Measurements from ENCODE around the gene SLC9A9.

Gene SLC9A9

DNA sequence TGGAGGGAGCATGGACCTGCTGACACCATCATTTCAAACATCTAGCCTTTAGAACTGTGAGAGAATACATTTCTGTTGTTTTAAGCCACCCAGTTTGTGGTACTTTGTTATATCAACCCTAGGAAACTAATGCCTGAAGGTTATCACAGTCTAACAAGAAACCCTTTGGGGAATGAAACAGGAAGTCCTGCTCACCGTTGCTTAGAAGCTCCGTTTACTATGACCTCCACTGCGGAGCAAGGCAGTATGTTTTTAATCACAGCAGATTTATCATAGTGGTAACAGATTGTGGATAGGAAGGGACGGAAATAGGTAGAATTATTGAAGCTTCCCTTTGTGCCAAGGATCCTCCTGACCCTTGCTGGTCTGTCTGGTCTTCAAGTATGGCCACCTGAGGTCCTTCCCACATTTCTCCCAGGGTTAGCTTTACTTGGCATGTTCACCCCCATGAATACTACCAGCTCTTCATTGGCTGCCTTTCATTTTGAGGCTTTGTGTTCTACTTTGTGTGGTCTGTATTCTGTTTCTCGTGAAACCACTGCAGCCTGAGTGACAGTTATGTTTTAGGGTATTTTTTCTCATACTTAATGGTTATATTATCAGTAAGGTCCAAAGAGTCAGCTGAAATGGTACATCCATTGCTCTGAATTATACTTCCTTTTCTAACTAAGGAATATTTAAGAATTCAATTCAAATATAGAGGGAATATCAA, 527.1 kb downstream of the SLC9A9 start:
- Histone ChIP-seq H3K79me2 (ENCODE audit: low read length) (no peaks in the 10 kb centered on the region), H3K9me3 (ENCODE audit: insufficient read depth, low read length) (no peaks in the 10 kb centered on the region), H4K20me1 (ENCODE audit: insufficient read depth, low read length) (no peaks in the 10 kb centered on the region), H3K9ac (ENCODE audit: low read length) (no peak overlapping the region), H3K4me2 (ENCODE audit: low read length) (no peak overlapping the region), H3K36me3 (replicated peaks; ENCODE audit: low read depth, low read length) (no peaks in the 10 kb centered on the region), H3K4me1 (ENCODE audit: low read length) (no peaks in the 10 kb centered on the region), H3K27me3 (ENCODE audit: low read depth, low read length) (no peaks in the 10 kb centered on the region), H3K27ac (ENCODE audit: low read length) (no peak overlapping the region), H3K4me3 (ENCODE audit: low read length) (no peak overlapping the region), H2AFZ (ENCODE audit: low read depth, low read length) (no peak overlapping the region)
- TF ChIP-seq EZH2phosphoT487 (IDR thresholded peaks at IDR 0.05; ENCODE audit: low read depth) (no peak), CTCF (IDR thresholded peaks at IDR 0.05; ENCODE audit: low read depth, low read length) (no peak)

DNA sequence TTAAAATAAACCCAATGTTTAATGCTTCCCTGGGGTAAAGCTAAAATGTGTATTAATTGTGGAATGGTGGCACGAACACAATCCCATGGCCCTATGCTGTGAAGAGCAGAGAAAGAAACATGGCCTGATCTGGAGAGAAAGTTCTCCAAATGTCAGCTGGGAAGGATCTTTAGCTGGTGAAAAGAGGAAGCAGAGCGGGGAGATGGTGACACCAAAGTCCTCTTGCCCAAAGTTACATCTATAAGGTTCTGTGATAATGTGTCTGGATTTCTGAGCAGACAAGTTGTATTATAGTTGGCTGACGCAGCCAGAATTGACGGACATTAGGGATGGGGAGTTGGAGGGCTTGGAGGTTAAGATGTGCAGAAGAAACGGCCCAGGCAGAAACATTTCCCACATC, 532.5 kb downstream of the SLC9A9 start:
- H3K27me3 ChIP-seq (ENCODE audit: low read depth, low read length) = no peaks in the 10 kb centered on the region
- no peak overlapping the region for H3K9ac ChIP-seq (ENCODE audit: low read length)
- no peaks in the 10 kb centered on the region for H3K4me1 ChIP-seq (ENCODE audit: low read length)
- no peaks in the 10 kb centered on the region for H3K36me3 ChIP-seq (replicated peaks; ENCODE audit: low read depth, low read length)
- no peaks in the 10 kb centered on the region for H4K20me1 ChIP-seq (ENCODE audit: insufficient read depth, low read length)
- no peak overlapping the region for H3K4me3 ChIP-seq (ENCODE audit: low read length)
- no peak overlapping the region for H2AFZ ChIP-seq (ENCODE audit: low read depth, low read length)
- no peak overlapping the region for H3K4me2 ChIP-seq (ENCODE audit: low read length)
- H3K27ac ChIP-seq (ENCODE audit: low read length) = no peak overlapping the region
- TF ChIP-seq EZH2phosphoT487 (IDR thresholded peaks at IDR 0.05; ENCODE audit: low read depth) (no peak), CTCF (IDR thresholded peaks at IDR 0.05; ENCODE audit: low read depth, low read length) (no peak)
- H3K9me3 ChIP-seq (ENCODE audit: insufficient read depth, low read length) = no peaks in the 10 kb centered on the region
- no peaks in the 10 kb centered on the region for H3K79me2 ChIP-seq (ENCODE audit: low read length)

- no peaks in the 10 kb centered on the region for H3K79me2 ChIP-seq (ENCODE audit: low read length)
- H3K27me3 ChIP-seq (ENCODE audit: low read depth, low read length) = no peaks in the 10 kb centered on the region
- no peaks in the 10 kb centered on the region for H3K36me3 ChIP-seq (replicated peaks; ENCODE audit: low read depth, low read length)
- no peaks in the 10 kb centered on the region for H4K20me1 ChIP-seq (ENCODE audit: insufficient read depth, low read length)
- TF ChIP-seq CTCF (IDR thresholded peaks at IDR 0.05; ENCODE audit: low read depth, low read length) = no peak
- TF ChIP-seq EZH2phosphoT487 (IDR thresholded peaks at IDR 0.05; ENCODE audit: low read depth) = no peak
- H2AFZ ChIP-seq (ENCODE audit: low read depth, low read length) = no peak overlapping the region
- H3K9ac ChIP-seq (ENCODE audit: low read length) = no peak overlapping the region
- no peak overlapping the region for H3K27ac ChIP-seq (ENCODE audit: low read length)
- H3K4me3 ChIP-seq (ENCODE audit: low read length) = no peak overlapping the region
- no peaks in the 10 kb centered on the region for H3K4me1 ChIP-seq (ENCODE audit: low read length)
- no peaks in the 10 kb centered on the region for H3K9me3 ChIP-seq (ENCODE audit: insufficient read depth, low read length)
- H3K4me2 ChIP-seq (ENCODE audit: low read length) = no peak overlapping the region
Measured at GRCh38 chr3:143314251-143315093, 533.8 kb downstream of the SLC9A9 start.

GRCh38 chr3:143313893-143314188, 534.4 kb downstream of the SLC9A9 start:
- Histone ChIP-seq H4K20me1 (ENCODE audit: insufficient read depth, low read length) (no peaks in the 10 kb centered on the region), H2AFZ (ENCODE audit: low read depth, low read length) (no peak overlapping the region), H3K9ac (ENCODE audit: low read length) (no peak overlapping the region), H3K79me2 (ENCODE audit: low read length) (no peaks in the 10 kb centered on the region), H3K9me3 (ENCODE audit: insufficient read depth, low read length) (no peaks in the 10 kb centered on the region), H3K4me2 (ENCODE audit: low read length) (no peak overlapping the region), H3K36me3 (replicated peaks; ENCODE audit: low read depth, low read length) (no peaks in the 10 kb centered on the region), H3K4me3 (ENCODE audit: low read length) (no peak overlapping the region), H3K27ac (ENCODE audit: low read length) (no peak overlapping the region), H3K27me3 (ENCODE audit: low read depth, low read length) (no peaks in the 10 kb centered on the region), H3K4me1 (ENCODE audit: low read length) (no peaks in the 10 kb centered on the region)
- TF ChIP-seq CTCF (IDR thresholded peaks at IDR 0.05; ENCODE audit: low read depth, low read length) (no peak), EZH2phosphoT487 (IDR thresholded peaks at IDR 0.05; ENCODE audit: low read depth) (no peak)
